GM21381 (cell line): Measurements from ENCODE around the gene RAB1B.
A peak's percentile ranks its signal among the peaks of the same experiment; 100 is the strongest.
"Not testable (repeated sequence)": the region's sequence is repeated elsewhere in the genome, so short reads cannot be mapped to it uniquely, and the experiment has no call there.

ENCODE experiments used
- ATAC-seq: cut with Tn5 transposase; IDR thresholded peaks from one replicate; pipeline ENCODE4 v1.9.1; 2021; ENCODE audit warnings: mild to moderate bottlenecking, moderate library complexity; ENCODE audit not compliant: unreplicated experiment

Gene RAB1B

GRCh38 chr11:66294626-66295620 is 26.5 kb downstream of the RAB1B start:
- no peak for ATAC-seq

GRCh38 chr11:66297610-66298009 is 29.2 kb downstream of the RAB1B start:
- no peak for ATAC-seq

- ATAC-seq, result no peak
Observed at GRCh38 chr11:66299186-66299585, 30.7 kb downstream of the RAB1B start.

- no peak for ATAC-seq
Observed at GRCh38 chr11:66302656-66303055, 34.2 kb downstream of the RAB1B start.

GRCh38 chr11:66309475-66309874 is 41.0 kb downstream of the RAB1B start:
- ATAC-seq, result no peak

GRCh38 chr11:66310324-66310723 is 41.9 kb downstream of the RAB1B start:
- no peak for ATAC-seq

- not testable (repeated sequence) for ATAC-seq
Observed at GRCh38 chr11:66310803-66311440, 42.5 kb downstream of the RAB1B start.

GRCh38 chr11:66311470-66311964 is 43.1 kb downstream of the RAB1B start:
- ATAC-seq, result no peak

GRCh38 chr11:66311965-66312548 is 43.6 kb downstream of the RAB1B start:
- ATAC-seq, result peak; percentile 74

- peak; percentile 43 for ATAC-seq
Observed at GRCh38 chr11:66312549-66313320, 44.3 kb downstream of the RAB1B start.

GRCh38 chr11:66313321-66314185 is 45.1 kb downstream of the RAB1B start:
- ATAC-seq, result no peak

GRCh38 chr11:66314186-66314501 is 45.7 kb downstream of the RAB1B start:
- ATAC-seq, result no peak

GRCh38 chr11:66314561-66315497 is 46.4 kb downstream of the RAB1B start:
- no peak for ATAC-seq

- no peak for ATAC-seq
Observed at GRCh38 chr11:66315498-66315885, 47.1 kb downstream of the RAB1B start.

GRCh38 chr11:66315921-66316811 is 47.7 kb downstream of the RAB1B start:
- no peak for ATAC-seq

- ATAC-seq, result no peak
Observed at GRCh38 chr11:66316849-66317251, 48.4 kb downstream of the RAB1B start, which contains the start of gene CD248. CD248 (minus strand) TSS chr11:66317044; CDS start chr11:66317027, 17 bp downstream.

GRCh38 chr11:66317322-66317722 is 48.9 kb downstream of the RAB1B start:
- no peak for ATAC-seq
